IMR-90 (cell line): ENCODE results near the gene ARHGAP15.

ENCODE experiments used
- CEBPB ChIP-seq: IDR thresholded peaks from 2 replicates; pipeline ENCODE4 v1.6.1; 2012; ENCODE audit warnings: low read depth, low read length, improper control_type of control experiment
- CHD1 ChIP-seq: IDR thresholded peaks from 2 replicates; pipeline ENCODE4 v1.6.1; 2012; ENCODE audit warnings: low read depth, low read length, improper control_type of control experiment
- CTCF ChIP-seq: conservative IDR thresholded peaks from 2 replicates; pipeline ENCODE4 v1.5.1; 2012; ENCODE audit warnings: mild to moderate bottlenecking, low read depth, low read length, improper control_type of control experiment
- POLR2A ChIP-seq: IDR thresholded peaks from 2 replicates; pipeline ENCODE4 v1.6.1; 2012; ENCODE audit warnings: mild to moderate bottlenecking, low read depth, low read length
- RAD21 ChIP-seq: IDR thresholded peaks from 2 replicates; pipeline ENCODE4 v1.6.1; 2012; ENCODE audit warnings: low read length, improper control_type of control experiment
- USF2 ChIP-seq: fragments of 150-350 bp; IDR thresholded peaks from 2 replicates; pipeline ENCODE4 v1.6.1; 2017; ENCODE audit warnings: mild to moderate bottlenecking, antibody characterized with exemption, low read length, low read depth

- TF ChIP-seq CTCF (no peak), POLR2A (no peak), RAD21 (no peak), CEBPB (no peak), USF2 (no peak), CHD1 (no peak)
These were observed 372.0 kb downstream of the ARHGAP15 start for GRCh38 chr2:143501106-143501676.
